CD4-positive, alpha-beta T cell (primary cell): Measurements from ENCODE around the gene HSPA14. TPM values are rescaled to one million over a fixed set of nuclear protein-coding genes. Genes with fewer than 3 reads are reported as not detected.
A peak's percentile ranks its signal among the peaks of the same experiment; 100 is the strongest.
"Not testable (repeated sequence)": the region's sequence is repeated elsewhere in the genome, so short reads cannot be mapped to it uniquely, and the experiment has no call there.

Source experiments
- ATAC-seq: fragments of 200-7000 bp; cut with Tn5 transposase; one replicate; pipeline ENCODE4 v1.10.0; 2022; ENCODE audit warnings: mild to moderate bottlenecking; ENCODE audit not compliant: poor library complexity
- CTCF ChIA-PET: fragments of 350-600 bp; sonication (Branson Sonifier 250); formaldehyde crosslinking; loops from one replicate; lab custom pipeline; 2021; ENCODE audit warnings: antibody characterized with exemption, inconsistent platforms; lab: Charles Lee
- POLR2A ChIA-PET: fragments of 350-600 bp; sonication (Branson Sonifier 250); formaldehyde crosslinking; loops from one replicate; lab custom pipeline; 2021; ENCODE audit warnings: antibody characterized with exemption, inconsistent platforms; lab: Charles Lee
- DNase-seq, 14 experiments: peaks; one replicate each; pipeline ENCODE4 v3.0.0-alpha.2; 2013 to 2020; ENCODE audit warnings: mixed read lengths in 2 of 14
- H3K27ac ChIP-seq, 2 donors: one replicate each; pipeline versions ENCODE4 v1.5.1 to v1.7.0; 2013; ENCODE audit warnings: low read length in 2 of 2, low read depth in 1 of 2, mild to moderate bottlenecking in 1 of 2
- H3K27me3 ChIP-seq, 2 experiments: 1 replicate in 1 of 2; 2 replicates in 1 of 2; pipeline versions ENCODE4 v1.6.1 to v1.7.0; 2013; ENCODE audit warnings: low read length in 2 of 2, control low read depth in 1 of 2, mild to moderate bottlenecking in 1 of 2, moderate library complexity in 1 of 2; ENCODE audit not compliant: insufficient read depth in 2 of 2, control insufficient read depth in 1 of 2
- H3K36me3 ChIP-seq: one replicate; pipeline ENCODE4 v1.6.1; 2013; ENCODE audit warnings: low read length, control low read depth; ENCODE audit not compliant: insufficient read depth
- H3K4me1 ChIP-seq: one replicate; pipeline ENCODE4 v1.6.1; 2013; ENCODE audit warnings: low read length, control low read depth; ENCODE audit not compliant: insufficient read depth
- H3K4me3 ChIP-seq: one replicate; pipeline ENCODE4 v1.5.1; 2013; ENCODE audit warnings: mild to moderate bottlenecking, low read length, moderate library complexity
- H3K9me3 ChIP-seq, 2 experiments: 1 replicate in 1 of 2; 2 replicates in 1 of 2; pipeline versions ENCODE4 v1.6.1 to v1.7.0; 2013; ENCODE audit warnings: low read length in 2 of 2, mild to moderate bottlenecking in 2 of 2, control low read depth in 1 of 2, moderate library complexity in 1 of 2; ENCODE audit not compliant: control insufficient read depth in 1 of 2, insufficient read depth in 1 of 2
- H3K27ac Mint-ChIP-seq: one replicate; pipeline ENCODE4 v1.8.0; 2020; ENCODE audit warnings: mixed read lengths
- H3K27me3 Mint-ChIP-seq: one replicate; pipeline ENCODE4 v1.8.0; 2021; ENCODE audit warnings: mixed read lengths
- H3K36me3 Mint-ChIP-seq: one replicate; pipeline ENCODE4 v1.8.0; 2021; ENCODE audit warnings: low read depth, mixed read lengths
- H3K4me1 Mint-ChIP-seq: one replicate; pipeline ENCODE4 v1.8.0; 2021; ENCODE audit warnings: low read depth, mixed read lengths
- H3K4me3 Mint-ChIP-seq: one replicate; pipeline ENCODE4 v1.8.0; 2020; ENCODE audit warnings: mild to moderate bottlenecking, mixed read lengths
- H3K9me3 Mint-ChIP-seq: one replicate; pipeline ENCODE4 v1.8.0; 2020; ENCODE audit warnings: mixed read lengths
- CTCF ChIP-seq: fragments of 200-600 bp; IDR thresholded peaks from one replicate; pipeline ENCODE4 v1.8.0; 2022; ENCODE audit warnings: antibody characterized with exemption, mild to moderate bottlenecking
- intact Hi-C, 2 experiments: fragments of 100-400 bp; cut with DNase I in 1 of 2; cut with micrococcal nuclease in 1 of 2; formaldehyde crosslinking; loops; one replicate each; pipeline versions ENCODE4 v1.15.1 to v1.9.0; 2023 to 2025; cut with DNase I, micrococcal nuclease
- total RNA-seq, 174 experiments: library from RNA in 2 of 174; stranded (reverse) in 2 of 174; gene quantifications; one replicate each; pipeline ENCODE4 v1.2.3 and lab custom pipeline; 2021 to 2026

The HSPA14 gene
- total RNA-seq, 2 experiments from 2014 or later: 29.1 to 33.4 TPM

GRCh38 chr10:14906765-14907164, 68.7 kb downstream of the HSPA14 start:
- ChIA-PET CTCF (no interaction called here), POLR2A (no interaction called here)
- ATAC-seq: no peak
- Mint-ChIP-seq H3K36me3 (peaks cover 56% of the 10 kb centered on the region), H3K9me3 (peaks cover 2% of the 10 kb centered on the region), H3K27me3 (no peaks in the 10 kb centered on the region), H3K4me1 (peaks cover 35% of the 10 kb centered on the region), H3K4me3 (no peak overlapping the region), H3K27ac (peak overlapping the region; percentile 39)
- Histone ChIP-seq H3K27me3 (no peaks in the 10 kb centered on the region), H3K4me1 (no peaks in the 10 kb centered on the region), H3K27ac (no peak overlapping the region), H3K4me3 (no peak overlapping the region), H3K36me3 (peaks cover 40% of the 10 kb centered on the region), H3K9me3 (peaks cover 0 to 5% of the 10 kb centered on the region in 2 experiments)
- no peak for DNase-seq
- intact Hi-C loops: no loop called here
- TF ChIP-seq CTCF: no peak

DNA sequence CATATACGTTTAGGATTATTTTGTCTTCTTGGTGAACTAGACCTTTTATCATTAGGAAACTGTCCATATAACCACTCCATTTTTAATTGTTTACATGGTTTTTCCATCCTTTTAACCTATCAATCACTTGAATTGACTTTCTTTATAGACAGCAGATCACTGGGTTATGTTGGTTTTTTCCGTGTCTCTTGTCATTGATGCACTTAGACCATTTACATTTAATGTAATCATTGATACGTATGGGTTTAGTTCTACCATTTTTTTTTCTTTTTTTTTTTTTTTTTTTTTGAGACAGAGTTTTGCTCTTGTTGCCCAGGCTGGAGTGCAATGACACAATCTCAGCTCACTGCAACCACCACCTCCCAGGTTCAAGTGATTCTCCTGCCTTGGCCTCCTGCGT, 69.5 kb downstream of the HSPA14 start:
- H3K27me3 ChIP-seq, H3K4me3 ChIP-seq, ATAC-seq, H3K9me3 Mint-ChIP-seq, H3K9me3 ChIP-seq, DNase-seq, H3K27me3 Mint-ChIP-seq, intact Hi-C loops, H3K27ac ChIP-seq, POLR2A ChIA-PET, H3K4me1 ChIP-seq, H3K4me3 Mint-ChIP-seq: not testable (repeated sequence)
- CTCF ChIA-PET: interaction anchor here (0.7 kb wide), 1 partner anchor 299 kb away, joined by 3 read pairs; no protein-coding TSS in a partner anchor
- peak overlapping the region; percentile 39 for H3K27ac Mint-ChIP-seq
- H3K36me3 Mint-ChIP-seq: peaks cover 63% of the 10 kb centered on the region
- peaks cover 35% of the 10 kb centered on the region for H3K4me1 Mint-ChIP-seq
- H3K36me3 ChIP-seq: peaks cover 47% of the 10 kb centered on the region

- H3K9me3 Mint-ChIP-seq: peaks cover 2% of the 10 kb centered on the region
- no peaks in the 10 kb centered on the region for H3K27me3 Mint-ChIP-seq
- no peak overlapping the region for H3K4me3 ChIP-seq
- H3K27ac ChIP-seq: no peak overlapping the region
- DNase-seq: no peak
- peaks cover 77% of the 10 kb centered on the region for H3K36me3 Mint-ChIP-seq
- no peak for TF ChIP-seq CTCF
- peaks cover 59% of the 10 kb centered on the region for H3K36me3 ChIP-seq
- POLR2A ChIA-PET: no interaction called here
- no peaks in the 10 kb centered on the region for H3K27me3 ChIP-seq
- H3K27ac Mint-ChIP-seq: no peak overlapping the region
- CTCF ChIA-PET: no interaction called here
- peaks cover 0 to 5% of the 10 kb centered on the region in 2 experiments for H3K9me3 ChIP-seq
- H3K4me1 ChIP-seq: no peaks in the 10 kb centered on the region
- intact Hi-C loops: no loop called here
- no peak overlapping the region for H3K4me3 Mint-ChIP-seq
- H3K4me1 Mint-ChIP-seq: peaks cover 37% of the 10 kb centered on the region
- no peak for ATAC-seq
These were observed 71.0 kb downstream of the HSPA14 start for GRCh38 chr10:14909101-14909500.

GRCh38 chr10:14910953-14911352, 72.8 kb downstream of the HSPA14 start:
- CTCF ChIA-PET: no interaction called here
- peaks cover 32% of the 10 kb centered on the region for H3K4me1 Mint-ChIP-seq
- no peak overlapping the region for H3K4me3 Mint-ChIP-seq
- Histone ChIP-seq H3K36me3 (peaks cover 70% of the 10 kb centered on the region), H3K9me3 (peaks cover 0 to 5% of the 10 kb centered on the region in 2 experiments), H3K4me3 (no peak overlapping the region), H3K27me3 (no peaks in the 10 kb centered on the region), H3K27ac (no peak overlapping the region), H3K4me1 (no peaks in the 10 kb centered on the region)
- peak overlapping the region; percentile 8 for H3K27ac Mint-ChIP-seq
- ATAC-seq (no peak), DNase-seq (no peak)
- POLR2A ChIA-PET: no interaction called here
- H3K36me3 Mint-ChIP-seq: peaks cover 94% of the 10 kb centered on the region
- H3K27me3 Mint-ChIP-seq: no peaks in the 10 kb centered on the region
- H3K9me3 Mint-ChIP-seq: peaks cover 2% of the 10 kb centered on the region
- no peak for TF ChIP-seq CTCF
- intact Hi-C loops: no loop called here
